Esophagus muscularis mucosa (tissue), 3 donors: ENCODE results near the gene EFCAB14.

Experiments
- EP300 ChIP-seq: sonication (generic); formaldehyde crosslinking; IDR thresholded peaks from one replicate; pipeline ENCODE4 v1.6.1; 2017; ENCODE audit warnings: antibody characterized with exemption
- TF ChIP-seq, protein P1 (sequence below), 3 experiments: fragments of 200-600 bp in 2 of 3; fragments of 450-650 bp in 1 of 3; sonication (generic) in 2 of 3; IDR thresholded peaks; one replicate each; pipeline ENCODE4 v1.5.1; 2017 to 2019; ENCODE audit warnings: antibody characterized with exemption in 3 of 3, mild to moderate bottlenecking in 2 of 3, moderate library complexity in 1 of 3

DNA sequence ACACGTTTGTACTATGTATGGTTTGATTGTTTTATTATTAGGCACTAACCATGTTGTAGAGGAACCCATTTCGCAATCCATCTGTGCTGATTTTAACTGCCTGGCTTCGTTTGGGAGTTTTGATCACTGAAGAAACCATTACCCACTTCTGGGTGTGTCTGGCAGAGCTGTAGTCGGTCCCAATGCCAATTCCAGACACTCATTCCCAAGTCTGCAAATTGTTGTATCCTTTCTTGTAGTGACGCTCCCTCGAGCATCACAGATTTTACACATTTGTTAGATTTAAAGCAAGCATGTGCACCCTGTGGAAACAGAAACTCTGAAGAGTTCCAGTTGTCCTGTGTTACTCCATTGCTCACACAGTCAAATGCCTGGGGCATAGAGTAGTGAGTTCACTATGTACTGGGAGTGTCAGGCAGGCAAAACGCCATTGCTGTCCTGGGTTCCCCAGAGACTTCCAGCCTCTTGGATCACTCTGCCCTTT lies 31.0 kb upstream of the EFCAB14 start:
- TF ChIP-seq, protein P1, sequence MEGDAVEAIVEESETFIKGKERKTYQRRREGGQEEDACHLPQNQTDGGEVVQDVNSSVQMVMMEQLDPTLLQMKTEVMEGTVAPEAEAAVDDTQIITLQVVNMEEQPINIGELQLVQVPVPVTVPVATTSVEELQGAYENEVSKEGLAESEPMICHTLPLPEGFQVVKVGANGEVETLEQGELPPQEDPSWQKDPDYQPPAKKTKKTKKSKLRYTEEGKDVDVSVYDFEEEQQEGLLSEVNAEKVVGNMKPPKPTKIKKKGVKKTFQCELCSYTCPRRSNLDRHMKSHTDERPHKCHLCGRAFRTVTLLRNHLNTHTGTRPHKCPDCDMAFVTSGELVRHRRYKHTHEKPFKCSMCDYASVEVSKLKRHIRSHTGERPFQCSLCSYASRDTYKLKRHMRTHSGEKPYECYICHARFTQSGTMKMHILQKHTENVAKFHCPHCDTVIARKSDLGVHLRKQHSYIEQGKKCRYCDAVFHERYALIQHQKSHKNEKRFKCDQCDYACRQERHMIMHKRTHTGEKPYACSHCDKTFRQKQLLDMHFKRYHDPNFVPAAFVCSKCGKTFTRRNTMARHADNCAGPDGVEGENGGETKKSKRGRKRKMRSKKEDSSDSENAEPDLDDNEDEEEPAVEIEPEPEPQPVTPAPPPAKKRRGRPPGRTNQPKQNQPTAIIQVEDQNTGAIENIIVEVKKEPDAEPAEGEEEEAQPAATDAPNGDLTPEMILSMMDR (IDR thresholded peaks at IDR 0.05): no peak
- no peak for TF ChIP-seq EP300
